ENCODE results near the gene PGP.

GRCh38 chr16:2233872-2234812 lies 19.5 kb upstream of the PGP start:
- TF ChIP-seq CTCF (conservative IDR thresholded peaks at IDR 0.05; ENCODE audit: low read depth, low read length) = no peak
- TF ChIP-seq CEBPB (IDR thresholded peaks at IDR 0.05; ENCODE audit: low read depth, low read length) = no peak
- no peak for TF ChIP-seq FOS (IDR thresholded peaks at IDR 0.05; ENCODE audit: low read depth, low read length)
- no peak for TF ChIP-seq POLR2A (IDR thresholded peaks at IDR 0.05; ENCODE audit: low read depth, low read length)
- no peak for TF ChIP-seq RFX5 (IDR thresholded peaks at IDR 0.05; ENCODE audit: low read depth, low read length)
- no peak for TF ChIP-seq MXI1 (IDR thresholded peaks at IDR 0.05; ENCODE audit: borderline replicate concordance, low read depth, low read length)
- TF ChIP-seq ELK1 (IDR thresholded peaks at IDR 0.05; ENCODE audit: borderline replicate concordance, low read depth, low read length) = no peak
- no peak for TF ChIP-seq MAZ (IDR thresholded peaks at IDR 0.05; ENCODE audit: borderline replicate concordance, low read depth, low read length)
